HG02623 (cell line): ENCODE measurements around the gene DAZL.

Experiments
- ATAC-seq: cut with Tn5 transposase; IDR thresholded peaks from one replicate; pipeline ENCODE4 v1.9.1; 2021; ENCODE audit warnings: moderate library complexity; ENCODE audit not compliant: unreplicated experiment

Gene DAZL

GRCh38 chr3:16546186-16547010 lies 58.8 kb downstream of the DAZL start:
- ATAC-seq = no peak

- no peak for ATAC-seq
These were observed 59.6 kb downstream of the DAZL start for GRCh38 chr3:16545413-16546185.

DNA sequence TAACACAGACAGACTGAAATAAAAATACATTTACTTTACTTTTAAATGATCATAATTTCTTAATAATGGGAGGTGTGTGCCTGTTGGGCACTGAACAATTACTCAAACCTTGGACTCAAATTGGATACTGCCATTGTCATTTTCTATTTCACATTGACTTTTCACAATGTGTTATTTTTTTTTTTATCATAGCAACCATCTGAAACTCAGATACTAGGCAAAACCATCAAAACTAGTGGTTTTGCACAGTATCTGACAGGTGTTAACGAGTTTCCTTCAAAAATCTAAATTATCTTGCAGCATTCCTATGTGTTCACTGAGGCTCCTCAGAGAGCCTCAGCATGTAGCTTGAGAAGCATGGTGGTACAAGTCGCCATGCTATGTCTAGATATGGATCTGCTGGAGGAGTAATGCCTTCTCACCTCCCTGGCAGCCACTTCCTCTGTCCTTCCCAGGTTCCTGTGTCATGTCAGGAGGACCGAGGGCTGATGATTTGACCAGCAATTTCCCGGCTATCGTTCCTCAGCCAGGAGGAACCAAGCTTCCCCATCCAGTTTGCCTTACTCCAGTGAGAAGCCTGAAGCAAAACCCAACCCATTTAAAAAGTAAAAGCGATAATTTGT lies 61.9 kb downstream of the DAZL start:
- ATAC-seq = no peak

DNA sequence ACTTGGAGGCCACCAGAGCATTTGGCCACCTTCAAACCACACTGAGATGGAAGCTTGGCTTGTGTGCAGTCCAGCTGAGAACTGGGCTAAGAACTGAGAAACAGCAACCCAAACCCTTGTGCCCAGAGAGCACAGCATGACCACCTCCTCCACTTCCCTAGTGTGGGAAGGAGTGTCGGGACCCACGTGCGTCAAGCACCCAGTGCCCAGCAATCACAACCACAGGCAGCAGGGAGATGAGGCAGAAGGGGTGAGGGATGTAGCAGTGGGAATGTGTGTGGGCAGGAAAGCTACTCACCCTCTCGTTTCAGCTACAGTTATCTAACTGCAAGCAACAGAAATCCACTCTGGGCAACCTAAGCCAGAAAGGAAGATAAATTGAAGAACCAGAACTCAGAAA lies 66.7 kb downstream of the DAZL start:
- ATAC-seq = no peak

DNA sequence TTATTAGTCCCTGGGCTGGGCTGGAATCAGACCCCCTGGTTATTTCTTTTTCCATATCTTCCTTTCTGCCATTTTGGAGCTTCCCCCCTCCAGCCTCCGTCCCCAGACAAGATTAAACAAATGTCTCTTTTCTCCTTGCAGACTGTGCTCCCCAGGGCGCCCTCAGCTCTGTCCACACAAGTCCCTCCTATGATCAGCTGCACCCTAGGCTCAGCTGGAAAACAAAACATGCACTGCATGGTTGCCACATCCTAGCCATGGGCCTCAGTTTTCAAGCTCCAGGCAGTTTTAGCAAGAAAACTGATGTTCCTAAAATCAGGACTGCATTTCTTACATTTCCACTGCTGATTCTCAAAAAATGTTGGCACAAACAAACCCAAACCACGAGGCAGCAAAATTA lies 68.2 kb downstream of the DAZL start:
- ATAC-seq = no peak
